GM21737 (cell line): ENCODE results near the gene KCNE5.
"Not testable (repeated sequence)": the region's sequence is repeated elsewhere in the genome, so short reads cannot be mapped to it uniquely, and the experiment has no call there.

ENCODE experiments used
- ATAC-seq: cut with Tn5 transposase; IDR thresholded peaks from one replicate; pipeline ENCODE4 v1.9.1; 2021; ENCODE audit warnings: mild to moderate bottlenecking, moderate library complexity; ENCODE audit not compliant: unreplicated experiment

Gene KCNE5

DNA sequence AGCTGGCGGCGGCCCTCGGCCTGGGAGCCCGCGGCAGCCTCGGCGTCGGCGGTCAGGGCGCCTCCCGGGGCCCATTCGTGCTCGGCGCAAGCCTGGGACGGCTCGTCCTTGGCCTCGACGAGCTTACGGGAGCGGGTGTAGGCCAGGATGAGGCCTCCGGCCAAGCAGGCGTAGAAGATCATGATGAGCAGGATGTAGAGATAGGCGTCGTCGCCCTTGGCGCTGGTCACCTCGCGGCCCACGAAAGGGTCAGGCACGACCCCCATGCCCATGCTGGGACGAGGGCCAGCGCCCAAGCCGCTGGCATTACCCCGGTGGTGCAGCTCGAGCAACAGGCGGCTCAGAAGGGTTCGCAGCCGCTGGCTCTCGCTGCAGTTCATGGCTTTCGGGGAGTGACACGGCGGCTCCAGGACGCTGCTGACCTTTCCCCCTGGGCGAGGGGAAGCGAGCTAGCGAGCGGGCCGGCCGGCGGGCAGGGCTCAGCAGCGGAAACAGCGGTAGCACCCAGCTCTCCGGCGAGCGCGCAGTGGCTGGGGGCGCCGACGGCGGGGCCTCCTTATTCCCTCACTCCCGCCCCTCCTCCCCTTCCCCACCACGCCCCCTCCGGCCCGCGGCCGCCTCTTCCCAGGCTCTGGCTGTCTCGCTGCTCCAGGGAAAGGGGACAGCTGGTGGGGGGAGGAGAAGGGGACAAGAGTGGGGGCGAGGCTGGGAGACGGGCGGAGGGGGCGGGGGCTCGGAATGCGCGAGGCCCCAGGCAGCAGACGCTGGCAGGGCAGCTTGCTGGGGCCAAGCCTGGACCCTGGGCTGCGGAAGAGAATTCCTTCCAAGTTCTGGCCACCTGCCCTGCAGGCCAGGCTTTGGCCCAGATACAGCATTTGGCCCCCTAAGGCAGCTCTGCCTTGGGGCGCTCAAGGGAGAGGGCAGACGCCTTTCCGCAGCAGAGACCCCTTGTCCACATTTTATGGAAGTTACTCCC is at the start of gene KCNE5:
KCNE5 (minus strand) TSS at position 532 of the 976 bp plus-strand sequence; CDS start at position 380, 152 bp downstream.
- ATAC-seq: no peak

DNA sequence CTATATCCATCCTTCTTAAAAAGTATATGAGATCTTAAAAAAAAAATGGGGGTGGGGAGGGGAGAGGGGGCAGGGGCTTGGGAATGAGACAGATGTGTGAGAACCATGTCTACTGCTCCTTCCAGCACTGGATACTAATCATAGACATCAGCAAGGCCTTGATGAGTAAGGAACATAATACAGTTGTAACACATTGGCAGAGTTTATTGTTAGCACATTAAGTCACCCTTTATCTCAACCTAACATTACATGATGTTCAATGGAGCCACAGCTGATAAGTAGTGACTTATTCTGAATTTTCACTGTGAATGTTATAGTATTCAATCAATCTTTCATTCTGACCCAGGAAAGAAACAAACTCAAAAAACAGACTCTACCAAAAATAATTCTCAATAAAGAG is 47.3 kb upstream of the KCNE5 start:
- no peak for ATAC-seq

GRCh38 chrX:109671170-109671569 is 46.2 kb upstream of the KCNE5 start:
- ATAC-seq: not testable (repeated sequence)

DNA sequence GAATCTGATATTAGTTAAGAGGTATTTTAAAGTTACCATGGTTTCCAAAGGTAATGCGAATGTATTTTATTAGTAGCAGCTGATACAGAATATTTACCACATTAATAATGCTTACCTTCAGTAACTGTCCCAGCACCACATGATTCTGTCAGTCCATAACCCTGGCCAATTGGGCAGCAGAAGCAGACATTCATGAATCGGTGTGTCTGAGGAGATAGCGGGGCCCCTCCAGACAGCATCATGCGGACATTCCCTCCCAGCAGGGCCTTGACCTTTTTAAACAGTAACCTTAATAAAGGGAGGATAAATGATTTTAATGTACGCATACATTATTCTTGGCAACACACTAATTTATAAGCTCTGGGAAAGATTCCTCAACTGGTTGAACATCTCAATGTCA is 43.0 kb upstream of the KCNE5 start:
- ATAC-seq: no peak

GRCh38 chrX:109660435-109661143 is 35.6 kb upstream of the KCNE5 start:
- no peak for ATAC-seq

- no peak for ATAC-seq
Measured at GRCh38 chrX:109658391-109658790, 33.4 kb upstream of the KCNE5 start.

DNA sequence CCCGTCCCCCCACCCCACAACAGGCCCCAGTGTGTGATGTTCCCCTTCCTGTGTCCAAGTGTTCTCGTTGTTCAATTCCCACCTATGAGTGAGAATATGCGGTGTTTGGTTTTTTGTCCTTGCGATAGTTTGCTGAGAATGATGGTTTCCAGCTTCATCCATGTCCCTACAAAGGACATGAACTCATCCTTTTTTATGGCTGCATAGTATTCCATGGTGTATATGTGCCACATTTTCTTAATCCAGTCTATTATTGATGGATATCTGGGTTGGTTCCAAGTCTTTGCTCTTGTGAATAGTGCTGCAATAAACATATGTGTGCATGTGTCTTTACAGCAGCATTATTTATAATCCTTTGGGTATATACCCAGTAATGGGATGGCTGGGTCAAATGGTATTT is 32.4 kb upstream of the KCNE5 start:
- not testable (repeated sequence) for ATAC-seq

GRCh38 chrX:109656774-109657173 is 31.8 kb upstream of the KCNE5 start:
- ATAC-seq: no peak

DNA sequence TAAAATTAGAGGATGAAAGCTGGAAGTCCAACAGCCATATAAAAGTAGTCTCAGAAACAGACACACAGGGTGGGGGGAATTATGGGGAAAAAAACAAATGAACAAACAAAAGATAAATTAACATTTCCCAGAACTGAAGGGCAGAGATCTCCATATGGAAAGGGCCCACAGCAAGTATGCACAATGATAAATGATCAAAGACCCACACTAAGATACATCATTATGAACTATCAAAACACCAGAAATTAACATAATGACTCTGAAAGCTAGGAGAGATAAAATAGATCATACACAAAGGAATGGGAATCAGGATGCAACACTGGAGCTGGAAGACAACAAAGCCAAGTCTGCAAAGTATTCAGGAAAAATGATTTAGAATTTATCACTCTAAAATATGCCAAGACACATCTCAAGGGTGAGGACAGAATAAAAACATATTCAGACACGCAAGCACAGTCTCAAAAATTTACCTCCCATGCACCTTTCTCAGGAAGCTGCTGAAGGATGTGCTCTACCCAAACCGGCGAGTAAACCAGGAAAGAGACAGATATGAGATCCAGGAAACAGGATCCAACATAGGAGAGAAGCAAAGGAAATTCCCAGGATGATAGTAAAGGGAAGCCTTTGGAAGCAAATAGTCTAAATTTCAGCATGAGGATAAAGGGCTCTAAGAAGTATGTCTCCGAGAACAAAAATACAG is 30.7 kb upstream of the KCNE5 start:
- ATAC-seq: no peak

DNA sequence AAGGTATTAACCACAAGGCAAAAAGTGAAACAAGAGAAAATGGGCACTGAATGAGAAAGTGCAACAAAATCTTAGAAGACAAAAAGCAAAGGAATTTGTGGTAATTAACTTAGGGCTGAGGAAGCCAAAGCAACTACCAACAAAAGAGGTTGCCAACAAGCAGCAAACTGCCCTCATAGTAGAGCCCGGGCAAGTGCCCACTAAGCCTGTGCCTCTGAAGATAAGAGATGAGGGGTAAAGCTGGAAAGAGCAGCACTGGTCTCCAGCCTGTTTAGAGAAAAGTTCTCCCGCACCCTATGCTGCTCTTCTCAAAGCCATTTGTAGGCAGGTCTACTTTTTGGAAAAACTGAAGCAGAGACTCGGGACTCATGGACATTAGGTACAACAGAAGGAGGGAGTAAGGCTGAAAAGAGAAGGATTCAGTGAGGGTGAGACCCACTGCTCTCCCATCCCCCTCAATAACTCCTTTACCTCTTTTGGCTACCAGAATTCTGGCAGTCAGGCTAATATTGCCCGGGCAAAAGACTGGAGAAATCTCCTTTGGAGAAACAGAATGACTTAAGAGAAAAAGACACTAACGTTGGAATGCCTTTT is 29.6 kb upstream of the KCNE5 start:
- no peak for ATAC-seq

DNA sequence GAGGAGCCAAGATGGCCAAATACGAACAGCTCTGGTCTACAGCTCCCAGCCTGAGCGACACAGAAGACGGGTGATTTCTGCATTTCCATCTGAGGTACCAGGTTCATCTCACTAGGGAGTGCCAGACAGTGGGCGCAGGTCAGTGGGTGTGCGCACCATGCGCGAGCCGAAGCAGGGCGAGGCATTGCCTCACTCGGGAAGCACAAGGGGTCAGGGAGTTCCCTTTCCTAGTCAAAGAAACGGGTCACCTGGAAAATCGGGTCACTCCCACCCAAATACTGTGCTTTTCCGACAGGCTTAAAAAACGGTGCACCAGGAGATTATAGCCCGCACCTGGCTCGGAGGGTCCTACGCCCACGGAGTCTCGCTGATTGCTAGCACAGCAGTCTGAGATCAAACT is 19.7 kb upstream of the KCNE5 start:
- not testable (repeated sequence) for ATAC-seq

GRCh38 chrX:109643687-109644086 is 18.7 kb upstream of the KCNE5 start:
- ATAC-seq: no peak

GRCh38 chrX:109638158-109638557 is 13.2 kb upstream of the KCNE5 start:
- no peak for ATAC-seq

DNA sequence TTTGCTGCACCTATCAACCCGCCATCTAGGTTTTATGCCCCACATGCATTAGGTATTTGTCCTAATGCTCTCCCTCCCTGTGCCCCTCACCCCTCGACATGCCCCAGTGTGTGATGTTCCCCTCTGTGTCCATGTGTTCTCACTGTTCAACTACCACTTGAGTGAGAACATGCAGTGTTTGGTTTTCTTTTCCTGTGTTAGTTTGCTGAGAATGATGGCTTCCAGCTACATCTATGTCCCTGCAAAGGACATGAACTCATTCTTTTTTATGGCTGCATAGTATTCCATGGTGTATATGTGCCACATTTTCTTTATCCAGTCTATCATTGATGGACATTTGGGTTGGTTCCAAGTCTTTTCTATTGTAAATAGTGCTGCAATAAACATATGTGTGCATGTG is 12.5 kb upstream of the KCNE5 start:
- not testable (repeated sequence) for ATAC-seq

GRCh38 chrX:109635146-109635545 is 10.2 kb upstream of the KCNE5 start:
- ATAC-seq: no peak

- ATAC-seq: no peak
Measured at GRCh38 chrX:109632906-109633504, 8.0 kb upstream of the KCNE5 start.

GRCh38 chrX:109629310-109629709 is 4.3 kb upstream of the KCNE5 start:
- ATAC-seq: no peak

GRCh38 chrX:109626637-109627036 is 1.7 kb upstream of the KCNE5 start:
- ATAC-seq: no peak

GRCh38 chrX:109623997-109624396 is 975 bp downstream of the KCNE5 start:
- ATAC-seq: no peak

GRCh38 chrX:109622270-109622669 is 2.7 kb downstream of the KCNE5 start:
- no peak for ATAC-seq

DNA sequence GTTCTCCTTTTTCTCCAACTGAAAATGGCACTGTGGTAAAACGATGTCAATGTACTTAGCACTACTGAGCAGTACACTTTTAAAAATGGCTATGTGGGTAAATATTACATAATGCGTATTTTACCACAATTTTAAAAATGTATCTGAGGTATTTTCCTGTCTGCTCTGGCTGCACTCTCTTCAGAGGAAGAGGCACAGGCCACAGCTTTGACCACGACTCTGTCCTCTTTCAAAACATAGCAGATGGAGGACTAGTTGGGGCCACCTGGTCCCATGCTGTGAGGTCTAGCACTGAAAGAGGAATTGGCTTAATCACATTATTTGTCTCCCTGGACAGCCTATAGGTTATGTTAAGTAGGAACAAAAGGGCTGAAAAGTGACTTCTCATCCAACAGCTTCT is 5.2 kb downstream of the KCNE5 start:
- no peak for ATAC-seq
